Urothelium cell line (cell line): ENCODE measurements around the gene PEAR1.

Experiments
- DNase-seq: peaks from one replicate; pipeline ENCODE4 v3.0.0; 2011; ENCODE audit warnings: low spot score, mixed read lengths
- FAIRE-seq: peaks from 2 replicates; lab custom pipeline; 2011; peaks lifted over from hg19 to GRCh38; lab: Jason Lieb, UNC

The PEAR1 gene, protein sequence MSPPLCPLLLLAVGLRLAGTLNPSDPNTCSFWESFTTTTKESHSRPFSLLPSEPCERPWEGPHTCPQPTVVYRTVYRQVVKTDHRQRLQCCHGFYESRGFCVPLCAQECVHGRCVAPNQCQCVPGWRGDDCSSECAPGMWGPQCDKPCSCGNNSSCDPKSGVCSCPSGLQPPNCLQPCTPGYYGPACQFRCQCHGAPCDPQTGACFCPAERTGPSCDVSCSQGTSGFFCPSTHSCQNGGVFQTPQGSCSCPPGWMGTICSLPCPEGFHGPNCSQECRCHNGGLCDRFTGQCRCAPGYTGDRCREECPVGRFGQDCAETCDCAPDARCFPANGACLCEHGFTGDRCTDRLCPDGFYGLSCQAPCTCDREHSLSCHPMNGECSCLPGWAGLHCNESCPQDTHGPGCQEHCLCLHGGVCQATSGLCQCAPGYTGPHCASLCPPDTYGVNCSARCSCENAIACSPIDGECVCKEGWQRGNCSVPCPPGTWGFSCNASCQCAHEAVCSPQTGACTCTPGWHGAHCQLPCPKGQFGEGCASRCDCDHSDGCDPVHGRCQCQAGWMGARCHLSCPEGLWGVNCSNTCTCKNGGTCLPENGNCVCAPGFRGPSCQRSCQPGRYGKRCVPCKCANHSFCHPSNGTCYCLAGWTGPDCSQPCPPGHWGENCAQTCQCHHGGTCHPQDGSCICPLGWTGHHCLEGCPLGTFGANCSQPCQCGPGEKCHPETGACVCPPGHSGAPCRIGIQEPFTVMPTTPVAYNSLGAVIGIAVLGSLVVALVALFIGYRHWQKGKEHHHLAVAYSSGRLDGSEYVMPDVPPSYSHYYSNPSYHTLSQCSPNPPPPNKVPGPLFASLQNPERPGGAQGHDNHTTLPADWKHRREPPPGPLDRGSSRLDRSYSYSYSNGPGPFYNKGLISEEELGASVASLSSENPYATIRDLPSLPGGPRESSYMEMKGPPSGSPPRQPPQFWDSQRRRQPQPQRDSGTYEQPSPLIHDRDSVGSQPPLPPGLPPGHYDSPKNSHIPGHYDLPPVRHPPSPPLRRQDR

DNA sequence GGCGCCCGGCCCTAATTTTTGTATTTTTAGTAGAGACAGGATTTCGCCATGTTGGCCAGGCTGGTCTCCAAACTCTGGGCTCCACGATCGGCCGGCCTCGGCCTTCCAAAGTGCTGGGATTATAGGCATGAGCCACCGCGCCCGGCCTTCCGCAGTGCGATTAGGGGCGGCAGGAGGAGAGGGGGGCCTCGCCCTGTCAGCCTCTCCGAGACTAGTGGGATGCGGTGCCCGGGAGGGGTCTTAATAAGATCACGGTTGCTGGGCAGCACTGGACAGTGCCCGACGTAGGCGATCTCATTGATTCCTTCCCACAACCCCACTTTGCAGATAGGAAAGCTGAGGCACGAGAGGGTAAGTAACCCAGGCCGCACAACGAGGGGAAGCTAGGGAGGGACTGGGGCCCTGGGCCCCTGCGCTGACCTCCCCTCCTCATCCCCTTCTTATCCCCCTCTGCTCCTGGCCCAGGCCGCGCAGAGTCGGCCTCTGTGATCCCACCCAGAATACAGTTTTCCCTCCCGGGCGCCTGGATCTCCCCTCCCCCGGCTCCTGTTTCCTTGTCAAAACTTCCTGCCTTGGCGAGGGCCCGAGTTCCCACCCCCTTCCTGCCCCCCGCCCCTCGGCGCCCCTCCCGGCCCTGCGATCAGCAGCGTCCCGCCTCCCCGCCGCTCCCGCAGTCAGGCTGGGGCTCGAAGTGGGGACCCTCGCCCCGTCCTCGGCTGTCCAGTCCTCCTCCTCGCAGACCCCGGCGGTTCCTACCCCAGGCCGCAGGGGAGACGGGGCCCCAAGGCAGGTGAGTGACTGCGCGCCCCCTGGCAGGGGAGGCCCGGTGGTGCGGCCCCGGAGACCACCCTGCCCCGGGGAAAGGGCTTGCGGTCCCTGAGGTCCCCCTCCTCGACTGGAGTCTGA is at the start of gene PEAR1:
TSS of gene PEAR1 (plus strand) at position 671 of the 906 bp plus-strand sequence. CDS start 10,209 bp downstream, outside the sequence.
- FAIRE-seq (no peak), DNase-seq (no peak)

DNA sequence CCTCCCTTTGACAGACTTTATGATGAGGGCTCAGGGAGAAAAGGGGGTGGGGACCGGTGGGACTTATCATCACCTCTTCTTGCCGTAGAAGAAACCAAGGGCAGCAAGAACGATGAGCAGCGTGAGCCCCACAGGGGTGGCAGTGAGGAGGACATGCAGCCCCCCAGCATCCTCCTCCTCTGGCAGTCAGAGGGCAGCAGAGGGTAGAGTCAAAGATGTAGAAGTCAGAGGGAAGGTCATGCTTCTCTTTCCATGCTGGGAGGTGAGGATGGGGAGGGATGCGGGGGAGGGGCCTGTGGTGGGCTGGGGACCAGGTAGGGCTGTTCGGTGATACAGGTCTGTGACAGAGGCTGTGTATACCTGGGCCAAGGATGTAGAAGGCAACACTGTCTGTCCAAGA is 49.4 kb upstream of the PEAR1 start:
- DNase-seq (no peak), FAIRE-seq (no peak)

DNA sequence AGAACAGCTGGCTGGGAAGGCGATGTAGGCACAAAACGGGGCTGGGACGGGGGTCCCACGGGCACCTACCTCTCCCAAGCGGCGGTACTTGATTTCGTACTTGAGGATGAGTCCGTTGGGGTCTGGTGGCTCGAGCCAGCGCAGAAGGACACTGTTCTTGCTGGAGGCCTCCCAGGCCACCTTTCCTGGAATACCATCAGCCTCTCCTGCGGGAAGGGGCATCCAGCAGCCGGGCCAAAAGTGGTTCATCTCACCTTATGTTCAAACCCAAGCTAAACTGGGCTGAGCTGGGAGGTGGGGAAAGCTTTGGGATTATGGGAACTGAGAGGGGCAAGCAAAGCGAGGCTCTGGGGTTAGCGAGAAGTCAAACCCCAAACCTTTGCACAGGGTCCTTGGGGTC is 48.9 kb upstream of the PEAR1 start:
- DNase-seq, result no peak

DNA sequence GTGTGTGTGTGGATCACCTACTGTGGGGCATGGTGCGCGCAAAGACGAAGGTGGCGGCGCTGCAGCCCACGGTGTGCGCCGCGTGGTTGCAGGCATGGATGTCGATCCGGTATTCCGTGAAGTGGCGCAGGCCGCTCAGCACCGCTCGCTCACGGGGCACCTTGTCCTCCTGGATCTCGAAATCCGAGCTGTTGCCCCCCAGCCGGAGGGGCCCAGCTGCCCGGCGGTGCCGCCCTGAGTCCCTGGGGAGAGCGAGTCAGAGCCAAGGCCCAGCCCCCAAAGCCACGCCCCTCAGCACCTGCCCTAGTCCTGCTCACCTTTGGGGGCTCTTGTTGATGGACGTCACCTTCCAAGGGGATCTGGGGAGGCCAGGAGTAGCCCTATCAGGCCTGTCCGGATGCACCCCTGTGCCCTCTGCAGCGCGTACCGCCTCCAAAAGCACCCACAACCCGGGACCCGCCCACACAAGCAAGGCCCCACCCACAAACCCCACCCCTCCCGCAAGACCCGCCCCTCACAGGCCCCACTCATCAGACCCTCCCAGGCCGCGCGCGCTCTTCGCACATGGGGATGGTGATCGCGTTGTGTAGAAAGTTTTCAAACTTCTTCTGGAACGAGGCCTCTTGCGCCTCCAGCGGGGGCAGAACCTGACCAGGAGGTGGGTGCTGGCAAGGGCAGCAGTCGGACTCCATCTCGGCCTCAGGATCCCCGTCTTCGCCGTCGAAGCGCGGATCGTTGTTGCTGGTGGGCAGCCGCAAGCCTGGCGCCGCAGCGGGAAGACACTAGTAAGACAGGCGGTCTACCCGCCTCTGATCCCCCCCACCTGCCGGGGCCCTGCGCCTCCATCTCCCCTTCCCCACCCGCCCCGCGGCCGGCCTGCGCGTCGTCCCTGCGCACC is 48.2 kb upstream of the PEAR1 start:
- no peak for DNase-seq
- no peak for FAIRE-seq

More for the DNA sequence above, 48.9 kb upstream of the PEAR1 start:
- no peak for FAIRE-seq

DNA sequence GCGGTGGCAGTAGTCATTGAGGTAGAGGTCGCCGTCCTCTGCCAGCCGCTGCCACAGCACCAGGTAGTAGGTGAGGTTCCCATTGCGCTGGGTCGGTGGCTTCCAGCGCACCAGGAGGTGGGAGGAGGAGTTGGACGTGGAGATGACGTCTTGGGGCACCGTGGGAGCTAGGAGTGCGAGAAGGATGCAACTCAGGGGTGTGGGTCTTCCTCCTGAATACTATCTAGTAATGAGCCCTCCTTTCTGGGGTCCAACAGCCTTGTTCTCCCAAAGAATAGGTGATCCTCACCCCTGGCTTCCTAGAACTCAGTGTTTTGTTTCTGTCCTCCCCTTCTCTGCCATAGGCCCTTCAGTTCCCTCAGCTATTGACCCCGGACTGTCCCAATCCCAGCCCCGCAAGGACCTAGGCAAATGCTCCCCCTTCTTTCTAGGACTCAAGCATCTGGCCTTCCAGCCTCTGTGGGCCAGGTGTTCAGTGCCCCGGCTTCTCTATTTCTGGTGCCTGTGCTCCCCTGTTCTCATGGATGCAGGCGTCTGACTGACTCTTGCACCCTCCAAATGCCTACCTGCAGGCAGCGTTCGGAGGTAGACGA is 47.5 kb upstream of the PEAR1 start:
- DNase-seq, result no peak
- no peak for FAIRE-seq

DNA sequence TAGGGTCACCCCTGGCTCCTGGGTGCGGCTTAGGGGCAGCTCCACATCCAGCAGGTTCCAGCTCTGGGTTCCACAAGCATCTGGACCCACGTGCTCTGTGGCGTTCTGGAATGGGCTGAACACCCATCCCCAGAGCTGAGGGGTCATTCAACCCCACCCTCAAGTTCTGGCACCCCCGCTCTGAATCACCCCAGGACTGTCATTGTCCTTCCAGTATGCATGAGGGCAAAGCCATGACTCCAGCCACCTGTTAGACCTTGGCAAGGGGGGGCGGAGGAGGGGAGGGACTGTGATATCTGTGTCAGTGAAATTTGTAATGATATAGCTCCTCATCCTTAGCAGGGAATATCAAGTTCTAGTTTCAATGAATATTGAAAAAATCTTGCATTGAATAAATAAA is 46.9 kb upstream of the PEAR1 start:
- FAIRE-seq (no peak), DNase-seq (no peak)

DNA sequence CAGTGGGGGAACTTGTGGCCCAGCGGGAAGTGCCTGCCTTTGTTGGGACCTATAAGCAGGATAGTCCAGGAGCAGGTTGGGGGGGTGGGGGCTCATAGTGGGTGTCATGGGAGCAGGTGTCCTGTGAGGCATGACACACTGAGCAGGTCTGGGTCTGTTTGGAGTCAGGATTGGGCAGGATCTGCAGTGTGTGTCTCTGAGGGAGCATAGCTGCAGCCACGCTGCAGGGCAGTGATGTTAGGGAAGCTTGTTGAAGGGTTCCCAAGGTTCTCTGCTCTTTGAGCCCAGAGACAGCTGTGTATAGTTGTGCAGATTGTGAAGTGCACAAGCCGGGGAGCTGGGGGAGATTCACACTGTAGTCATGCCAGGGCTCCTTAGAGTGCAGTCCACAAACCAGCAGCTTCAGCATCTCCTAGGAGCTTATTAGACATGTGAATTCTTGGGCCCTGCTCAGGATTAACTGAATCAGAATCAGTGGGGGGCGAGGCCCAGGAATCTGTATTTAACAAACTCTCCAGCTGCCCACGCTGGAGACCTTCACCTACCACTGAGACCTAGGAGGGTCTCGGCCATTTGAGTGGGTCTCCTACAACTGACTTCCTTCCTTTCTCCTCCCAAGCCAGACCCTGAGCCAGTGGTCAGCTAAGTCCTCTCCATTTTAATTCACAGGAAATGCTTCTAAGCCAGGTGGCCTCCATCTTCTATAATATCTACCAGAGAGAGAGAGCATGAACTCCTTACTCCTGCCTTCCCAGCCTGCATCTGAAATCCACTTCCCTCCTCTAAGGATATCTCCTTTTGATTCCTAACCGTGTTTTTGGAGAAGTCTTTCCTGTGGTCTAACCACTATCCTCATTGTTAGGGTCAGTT is 45.7 kb upstream of the PEAR1 start:
- DNase-seq (no peak), FAIRE-seq (no peak)

DNA sequence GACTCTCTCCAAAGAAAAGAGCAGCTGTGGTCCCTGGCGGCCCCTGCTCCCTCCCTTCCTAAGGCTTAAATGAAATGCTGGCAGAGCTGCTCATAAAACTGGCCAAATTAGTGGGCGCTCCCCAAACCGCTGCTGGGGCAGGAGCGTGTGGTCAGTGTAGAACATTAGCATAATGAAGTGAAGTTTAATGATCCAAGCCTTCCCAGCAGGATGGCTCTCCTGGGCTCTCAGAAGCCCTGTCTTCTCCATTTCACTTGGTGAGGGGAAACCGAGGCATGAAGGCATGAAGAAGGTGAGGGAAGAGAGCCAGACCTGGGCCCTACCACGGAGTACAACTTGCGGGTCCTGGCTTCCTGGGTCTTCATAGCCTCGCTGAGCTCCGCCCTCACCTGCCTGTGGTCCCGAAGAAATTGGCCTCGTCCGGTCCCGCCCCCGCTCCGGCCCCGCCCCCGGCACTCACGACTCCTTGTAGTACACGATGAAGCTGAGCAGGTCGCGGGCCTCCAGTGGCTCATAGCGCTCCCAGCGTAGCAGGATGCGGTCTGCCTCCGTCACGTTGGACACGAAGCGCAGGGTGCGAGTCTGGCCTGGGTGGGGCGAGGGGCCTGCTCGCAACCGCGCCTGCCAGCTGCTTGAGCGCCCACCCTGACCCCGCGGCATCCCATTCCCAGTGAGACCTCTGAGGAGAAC is 44.9 kb upstream of the PEAR1 start:
- FAIRE-seq, result no peak
- DNase-seq, result no peak

DNA sequence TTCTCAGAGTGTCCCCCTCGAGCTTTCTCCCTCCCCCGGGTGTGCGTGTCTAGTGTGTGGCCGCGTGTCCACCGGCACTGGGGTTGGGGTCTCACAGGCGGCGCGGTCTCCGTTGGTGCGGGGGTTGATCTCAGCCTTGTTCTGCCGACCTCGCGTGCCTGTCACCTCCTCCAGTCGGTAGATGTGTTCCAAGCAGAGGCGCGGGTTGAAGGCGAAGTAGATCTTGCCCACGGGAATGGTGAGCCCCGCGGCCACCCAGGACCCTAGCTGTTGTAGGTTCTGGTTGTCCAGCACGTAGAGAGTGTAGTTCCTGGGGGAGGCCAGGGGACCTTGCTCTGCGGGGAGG is 44.4 kb upstream of the PEAR1 start:
- no peak for DNase-seq
- FAIRE-seq, result no peak

DNA sequence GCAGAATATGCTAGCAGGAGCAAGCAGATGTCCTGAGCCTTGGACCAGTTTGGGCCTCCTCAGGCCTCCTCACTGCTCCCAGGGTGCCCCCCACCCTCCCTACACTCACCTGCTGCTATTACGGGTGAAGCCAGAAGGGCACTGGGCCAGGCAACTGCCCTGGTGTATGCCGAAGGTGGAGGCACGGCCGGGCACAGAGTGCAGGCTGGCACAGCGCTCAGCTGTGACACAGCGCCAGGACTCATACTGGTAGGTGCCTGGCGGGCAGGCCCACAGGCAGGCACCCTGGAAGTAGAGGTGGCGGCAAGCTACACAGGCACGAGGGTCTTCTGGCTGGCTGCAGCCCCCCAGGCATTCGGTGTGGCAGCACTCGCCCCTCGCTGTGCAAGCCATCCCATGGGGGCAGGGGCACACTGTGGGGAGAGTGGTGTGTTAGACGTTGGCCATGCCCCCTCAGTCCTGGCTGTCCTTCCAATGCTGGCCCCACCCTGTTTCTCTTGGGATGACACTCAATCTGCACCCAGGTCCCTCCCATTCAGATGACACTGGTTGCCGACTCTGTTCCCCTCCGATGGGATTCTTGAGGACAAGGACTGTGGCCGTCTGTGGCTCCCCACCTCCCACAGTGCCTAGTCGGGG is 41.6 kb upstream of the PEAR1 start:
- no peak for DNase-seq
- no peak for FAIRE-seq

DNA sequence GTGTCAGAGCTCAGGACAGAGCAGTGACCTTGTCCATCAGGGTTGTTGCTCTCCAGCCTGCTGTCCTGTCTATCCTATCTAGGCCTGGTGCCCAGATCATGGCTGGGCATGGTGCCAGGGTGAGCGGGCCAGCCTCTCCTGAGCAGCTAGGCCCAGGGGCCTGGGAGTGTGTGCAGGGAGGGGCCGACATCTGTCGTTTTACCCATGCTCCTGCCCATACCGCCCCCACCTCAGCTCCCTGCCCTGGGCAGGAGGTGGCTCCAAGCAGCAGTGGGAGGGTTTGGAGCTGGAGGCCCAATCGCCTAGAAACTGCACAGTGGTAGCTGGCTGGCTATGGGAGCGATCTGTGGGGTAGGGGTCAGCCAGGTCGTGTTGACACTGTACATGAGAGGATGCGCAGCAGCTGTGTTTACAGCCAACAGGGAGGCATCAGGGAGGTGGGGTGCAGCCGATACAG is 41.1 kb upstream of the PEAR1 start:
- DNase-seq (no peak), FAIRE-seq (no peak)

DNA sequence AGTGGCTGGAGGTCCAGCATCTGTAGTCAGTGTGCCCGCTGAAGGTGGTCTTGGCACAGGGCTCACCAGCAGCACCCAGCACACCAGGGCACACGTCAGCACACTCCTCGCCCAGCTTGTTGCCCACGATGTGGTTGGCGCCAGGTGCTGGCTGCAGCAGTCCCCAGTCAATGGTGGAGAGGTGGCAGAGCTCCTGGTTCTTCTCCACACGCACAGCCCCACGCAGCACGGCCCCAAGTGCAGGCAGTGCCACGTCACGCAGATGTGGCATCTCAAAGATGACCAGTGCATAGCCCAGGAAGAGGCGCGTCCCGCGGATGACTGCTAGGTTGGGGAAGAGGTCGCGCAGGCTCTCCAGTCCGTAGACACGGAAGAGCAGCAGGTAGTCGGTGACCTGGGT is 39.8 kb upstream of the PEAR1 start:
- DNase-seq (no peak), FAIRE-seq (no peak)

DNA sequence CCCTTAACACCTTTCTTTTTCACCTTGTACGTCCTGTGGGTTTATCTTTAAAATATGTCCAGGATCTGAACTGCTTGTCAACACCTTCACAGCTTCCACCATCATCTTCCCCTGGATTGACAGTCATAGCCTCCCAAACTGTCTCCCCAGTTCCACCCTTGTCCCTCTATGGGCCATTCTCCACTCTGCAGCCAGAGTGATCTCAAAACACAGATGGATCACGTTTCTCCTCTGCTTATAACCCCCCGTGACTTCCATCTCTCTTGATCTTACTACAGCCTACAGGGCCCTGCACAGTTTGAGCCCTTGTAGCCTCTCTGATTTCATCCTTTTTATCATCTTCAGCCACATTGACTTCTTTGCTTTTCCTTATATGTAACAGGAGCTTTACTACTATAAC is 38.9 kb upstream of the PEAR1 start:
- FAIRE-seq (no peak), DNase-seq (no peak)

DNA sequence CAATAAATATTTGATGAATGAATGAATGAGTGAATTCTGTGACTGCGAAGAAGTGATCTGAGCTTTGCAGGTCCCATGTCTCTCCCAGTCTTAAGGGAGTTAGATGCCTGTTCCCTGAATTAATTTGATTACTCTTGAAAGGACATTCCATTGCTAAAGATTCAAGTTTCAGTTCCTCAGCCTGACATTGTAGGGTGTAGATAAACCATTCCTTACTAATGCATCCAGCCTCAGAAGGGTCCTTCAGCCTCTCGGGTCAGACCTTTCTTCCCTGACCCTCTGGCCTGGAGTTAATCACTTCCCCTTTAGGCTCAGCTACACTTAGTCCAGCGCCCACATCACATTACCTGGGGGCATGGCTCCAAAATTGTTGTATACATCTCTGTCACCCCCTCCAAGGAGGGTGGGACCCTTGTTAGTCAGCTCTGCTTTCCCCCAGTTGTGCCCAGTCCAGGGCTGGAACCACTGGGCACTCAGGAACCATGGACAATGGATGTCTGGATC is 37.2 kb upstream of the PEAR1 start:
- FAIRE-seq (no peak), DNase-seq (no peak)

DNA sequence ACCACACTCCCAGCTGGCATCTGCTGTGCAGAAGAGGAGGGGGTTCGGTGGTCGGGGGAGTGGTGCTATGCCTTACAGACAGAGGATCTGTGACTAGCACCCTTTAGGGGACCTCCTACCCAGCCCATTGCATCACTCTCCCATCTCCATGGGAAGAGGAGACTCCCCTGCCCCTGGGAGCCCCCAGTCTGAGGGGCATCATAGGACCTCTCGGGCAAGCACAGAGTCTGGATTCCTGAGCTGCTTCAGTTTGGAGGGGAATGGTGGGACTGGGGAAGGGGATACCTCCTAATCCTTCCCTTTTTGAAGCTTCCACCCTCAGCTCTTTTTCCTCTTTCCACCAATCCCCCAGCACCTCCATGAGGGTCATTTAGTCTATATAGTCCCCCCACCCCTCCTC is 36.0 kb upstream of the PEAR1 start:
- DNase-seq (no peak), FAIRE-seq (no peak)

DNA sequence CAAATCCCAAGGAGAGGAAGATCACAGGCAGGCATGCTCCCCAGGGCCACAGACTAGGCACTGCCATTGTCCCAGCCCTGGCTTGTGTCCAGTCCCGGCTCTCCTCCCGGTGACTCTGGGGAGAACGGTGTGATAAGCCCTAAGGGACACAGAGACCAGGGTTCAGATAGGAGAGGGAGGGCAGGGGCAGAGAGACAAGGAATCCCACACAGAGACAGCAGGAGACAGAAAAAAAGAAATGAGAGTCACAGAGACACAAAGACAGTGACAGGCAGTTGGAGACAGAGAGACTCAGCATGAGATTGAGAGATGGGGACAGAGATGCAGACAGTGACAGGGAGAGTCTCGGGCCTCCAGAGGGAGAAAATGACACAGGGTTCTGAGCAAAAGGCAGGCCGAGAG is 35.0 kb upstream of the PEAR1 start:
- FAIRE-seq (no peak), DNase-seq (no peak)

DNA sequence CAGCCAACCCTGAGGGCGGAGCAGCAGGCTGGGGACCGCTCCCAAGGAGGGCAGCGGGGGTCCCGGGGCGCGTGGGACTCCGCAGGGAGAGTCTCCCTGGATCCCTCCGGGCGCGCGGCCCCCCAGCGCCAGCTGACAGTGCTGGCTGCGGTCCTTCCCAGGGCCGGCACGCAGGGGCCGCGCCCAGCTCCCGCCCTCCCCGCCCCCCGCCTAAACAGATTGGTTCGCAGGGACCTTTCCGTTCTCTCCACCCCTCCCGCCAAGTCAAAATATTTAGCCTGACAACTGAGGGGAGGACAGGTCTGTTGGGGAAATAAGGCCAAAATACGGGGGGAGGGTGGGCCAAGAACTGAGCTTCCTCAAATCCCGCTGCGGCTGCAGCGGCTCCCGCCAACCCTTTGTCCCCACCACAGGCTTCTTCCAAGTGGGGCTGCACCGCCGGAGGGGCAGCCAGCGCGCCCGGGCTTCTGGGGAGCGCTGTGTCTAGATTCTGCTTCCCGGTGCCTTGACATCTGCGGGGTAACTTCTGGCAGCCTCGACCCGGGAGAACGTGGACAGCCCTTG is 34.5 kb upstream of the PEAR1 start, which contains the start of gene INSRR:
TSS of gene INSRR (minus strand) at position 159 of the 564 bp plus-strand sequence. CDS start 496 bp downstream, outside the sequence.
- no peak for FAIRE-seq
- DNase-seq, result no peak
